Measurements from ENCODE around the gene HTR5A.

HTR5A gene

DNA sequence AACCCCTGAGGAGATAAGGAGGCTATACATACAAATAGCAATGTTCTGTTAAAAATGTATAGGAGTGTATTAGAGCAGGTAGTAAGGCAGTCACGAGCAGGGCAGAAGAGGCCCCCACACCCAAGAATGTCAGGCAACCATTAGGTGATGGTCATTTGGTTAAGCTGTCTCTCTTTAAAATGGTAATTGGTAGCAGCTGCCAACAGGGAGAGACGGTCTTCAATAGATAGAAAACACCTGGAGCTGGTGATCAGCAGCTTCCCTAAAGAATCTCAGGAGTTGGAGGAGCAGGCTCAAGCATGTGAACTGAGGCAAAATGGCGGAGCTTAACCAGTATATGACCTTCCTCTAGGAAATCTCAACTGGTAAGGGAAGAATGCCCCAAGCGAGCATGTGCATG, 26.4 kb upstream of the HTR5A start:
- H3K27ac ChIP-seq: no peak overlapping the region
- ChIA-PET CTCF (no interaction called here), POLR2A (ENCODE audit: low non-redundant PET) (no interaction called here)
- TF ChIP-seq, protein P1, sequence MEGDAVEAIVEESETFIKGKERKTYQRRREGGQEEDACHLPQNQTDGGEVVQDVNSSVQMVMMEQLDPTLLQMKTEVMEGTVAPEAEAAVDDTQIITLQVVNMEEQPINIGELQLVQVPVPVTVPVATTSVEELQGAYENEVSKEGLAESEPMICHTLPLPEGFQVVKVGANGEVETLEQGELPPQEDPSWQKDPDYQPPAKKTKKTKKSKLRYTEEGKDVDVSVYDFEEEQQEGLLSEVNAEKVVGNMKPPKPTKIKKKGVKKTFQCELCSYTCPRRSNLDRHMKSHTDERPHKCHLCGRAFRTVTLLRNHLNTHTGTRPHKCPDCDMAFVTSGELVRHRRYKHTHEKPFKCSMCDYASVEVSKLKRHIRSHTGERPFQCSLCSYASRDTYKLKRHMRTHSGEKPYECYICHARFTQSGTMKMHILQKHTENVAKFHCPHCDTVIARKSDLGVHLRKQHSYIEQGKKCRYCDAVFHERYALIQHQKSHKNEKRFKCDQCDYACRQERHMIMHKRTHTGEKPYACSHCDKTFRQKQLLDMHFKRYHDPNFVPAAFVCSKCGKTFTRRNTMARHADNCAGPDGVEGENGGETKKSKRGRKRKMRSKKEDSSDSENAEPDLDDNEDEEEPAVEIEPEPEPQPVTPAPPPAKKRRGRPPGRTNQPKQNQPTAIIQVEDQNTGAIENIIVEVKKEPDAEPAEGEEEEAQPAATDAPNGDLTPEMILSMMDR (conservative IDR thresholded peaks at IDR 0.05; ENCODE audit: low read depth): no peak
- DNase-seq (ENCODE audit: low spot score): no peak

DNA sequence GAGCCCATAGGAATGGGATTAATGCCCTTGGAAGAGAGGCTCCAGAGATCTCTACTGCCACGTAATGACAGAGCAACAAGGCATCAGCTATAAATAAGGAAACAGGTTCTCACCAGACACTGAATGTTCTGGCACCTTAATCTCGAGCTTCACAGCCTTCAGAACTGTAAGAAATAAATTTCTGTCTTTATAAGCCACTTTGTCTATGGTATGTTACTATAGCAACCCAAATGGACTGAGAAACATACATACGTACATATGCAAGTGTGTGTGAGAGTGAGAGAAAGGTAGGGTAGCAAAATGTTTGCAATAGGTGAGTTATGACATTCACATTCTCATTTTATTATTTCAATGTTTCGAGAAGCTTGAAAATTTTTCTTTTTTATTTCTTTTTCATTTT, 22.1 kb upstream of the HTR5A start:
- DNase-seq (ENCODE audit: low spot score): no peak
- TF ChIP-seq, protein P1 (conservative IDR thresholded peaks at IDR 0.05; ENCODE audit: low read depth): no peak
- H3K27ac ChIP-seq: no peak overlapping the region
- POLR2A ChIA-PET (ENCODE audit: low non-redundant PET): no interaction called here
- CTCF ChIA-PET: no interaction called here

DNA sequence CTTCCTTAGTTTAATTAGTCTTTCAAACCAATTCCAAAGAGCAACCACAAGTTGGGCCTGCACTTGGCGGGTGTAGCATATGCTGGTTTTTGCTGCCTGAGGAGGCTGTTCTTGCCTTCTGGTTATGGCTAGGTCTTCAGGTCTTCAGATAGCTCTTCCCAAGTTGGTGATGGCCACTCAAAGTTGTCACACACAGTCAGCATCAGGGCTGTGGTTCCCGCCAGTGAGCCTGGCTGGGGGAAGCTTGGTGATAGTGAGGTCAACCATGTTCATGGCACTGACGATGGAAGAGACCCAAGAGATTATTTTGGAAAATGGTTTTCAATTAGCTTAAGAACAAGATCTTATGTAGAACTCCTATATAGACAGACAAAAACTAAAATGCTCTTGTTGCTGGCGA, 18.8 kb upstream of the HTR5A start:
- ChIA-PET CTCF (interaction anchor here (0.6 kb wide), 1 partner anchor 65 kb away, joined by 3 read pairs; no protein-coding TSS in a partner anchor), POLR2A (ENCODE audit: low non-redundant PET) (no interaction called here)
- H3K27ac ChIP-seq: no peak overlapping the region
- DNase-seq (ENCODE audit: low spot score): no peak
- TF ChIP-seq, protein P1 (conservative IDR thresholded peaks at IDR 0.05; ENCODE audit: low read depth): no peak

DNA sequence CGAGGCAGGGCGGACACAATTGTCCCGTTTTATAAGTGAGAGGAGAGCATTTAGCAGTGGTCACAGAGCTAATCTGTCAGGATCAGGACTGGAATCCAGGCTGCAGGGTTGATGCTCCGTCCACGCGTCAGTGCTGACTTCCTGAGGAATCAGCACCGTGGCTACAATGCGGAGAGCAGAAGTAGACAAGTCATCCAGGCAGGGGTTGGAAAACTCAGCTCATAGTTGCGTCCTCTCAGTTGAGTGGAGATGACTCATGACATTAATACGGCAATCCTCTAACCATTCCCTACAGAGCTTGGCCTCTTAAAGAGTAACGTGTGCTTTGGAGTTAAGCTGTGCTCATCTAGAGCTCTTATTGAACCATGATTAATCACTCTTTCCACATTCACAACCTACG, 17.1 kb upstream of the HTR5A start:
- CTCF ChIA-PET: no interaction called here
- POLR2A ChIA-PET (ENCODE audit: low non-redundant PET): no interaction called here

DNA sequence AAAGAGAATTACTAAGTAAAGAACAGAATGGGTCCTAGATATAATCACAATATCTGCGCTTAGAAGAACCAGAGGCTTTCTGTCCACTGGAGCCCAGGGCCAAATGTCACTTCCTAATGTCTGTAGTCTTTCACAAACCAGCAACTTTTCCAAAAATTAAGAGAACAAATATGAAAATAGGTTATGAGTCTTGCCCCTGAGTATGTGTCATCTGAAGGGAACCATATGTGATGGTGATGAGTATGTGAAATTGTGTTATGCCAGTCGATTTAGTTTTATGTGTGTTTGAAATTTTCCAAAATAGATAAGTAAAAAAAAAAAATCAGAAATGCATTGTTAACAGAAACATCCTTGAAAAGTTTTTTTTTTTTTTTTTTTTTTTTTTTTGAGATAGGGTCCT, 15.4 kb upstream of the HTR5A start:
- DNase-seq (ENCODE audit: low spot score): no peak
- ChIA-PET CTCF (no interaction called here), POLR2A (ENCODE audit: low non-redundant PET) (no interaction called here)
- no peak overlapping the region for H3K27ac ChIP-seq
- TF ChIP-seq, protein P1 (conservative IDR thresholded peaks at IDR 0.05; ENCODE audit: low read depth): no peak

More for the DNA sequence above, 17.1 kb upstream of the HTR5A start:
- TF ChIP-seq, protein P1 (conservative IDR thresholded peaks at IDR 0.05; ENCODE audit: low read depth): no peak
- H3K27ac ChIP-seq: no peak overlapping the region
- no peak for DNase-seq (ENCODE audit: low spot score)

DNA sequence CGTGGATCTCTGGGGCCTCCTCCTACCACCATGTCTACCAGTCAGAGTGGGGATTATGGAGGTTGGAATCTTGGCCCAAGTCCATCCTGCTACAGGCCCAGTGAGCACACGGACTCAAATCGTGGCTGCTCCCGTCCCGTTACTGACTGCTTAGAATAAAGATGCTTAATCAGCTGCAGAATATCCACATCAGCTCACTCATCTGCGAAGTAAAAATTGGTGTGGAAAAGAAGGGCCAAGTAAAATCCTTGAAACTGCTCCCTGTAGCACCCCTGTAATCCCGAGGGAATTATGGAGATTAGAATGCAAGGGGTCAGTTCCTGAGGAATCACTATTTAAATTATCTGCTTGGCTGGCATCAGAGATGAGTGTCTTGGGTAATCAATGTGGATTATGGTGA, 13.0 kb upstream of the HTR5A start:
- no peak overlapping the region for H3K27ac ChIP-seq
- POLR2A ChIA-PET (ENCODE audit: low non-redundant PET): no interaction called here

More for the DNA sequence above, 13.0 kb upstream of the HTR5A start:
- DNase-seq (ENCODE audit: low spot score): no peak
- CTCF ChIA-PET: no interaction called here
- TF ChIP-seq, protein P1 (conservative IDR thresholded peaks at IDR 0.05; ENCODE audit: low read depth): no peak
